Spinal cord (tissue), 10 donors: ENCODE results near the gene FLACC1. TPM values are rescaled to one million over a fixed set of nuclear protein-coding genes. Genes with fewer than 3 reads are reported as not detected.

ENCODE experiments used
- DNase-seq, 6 donors: peaks; one replicate each; pipeline versions ENCODE4 v3.0.0 to v3.0.0-alpha.2; 2013 to 2015; ENCODE audit warnings: low spot score in 6 of 6, low read depth in 4 of 6
- H3K27ac ChIP-seq: one replicate; pipeline ENCODE4 v1.5.1; 2013; ENCODE audit warnings: low read depth, low read length, control low read depth
- H3K27me3 ChIP-seq: one replicate; pipeline ENCODE4 v1.6.1; 2013; ENCODE audit warnings: low read length; ENCODE audit not compliant: control insufficient read depth, insufficient read depth
- H3K36me3 ChIP-seq: one replicate; pipeline ENCODE4 v1.6.1; 2013; ENCODE audit warnings: low read length; ENCODE audit not compliant: control insufficient read depth, insufficient read depth
- H3K4me1 ChIP-seq: one replicate; pipeline ENCODE4 v1.6.1; 2013; ENCODE audit warnings: low read length; ENCODE audit not compliant: control insufficient read depth, insufficient read depth
- H3K4me3 ChIP-seq: one replicate; pipeline ENCODE4 v1.5.1; 2013; ENCODE audit warnings: low read depth, low read length, control low read depth
- H3K9me3 ChIP-seq: one replicate; pipeline ENCODE4 v1.6.1; 2013; ENCODE audit warnings: low read length; ENCODE audit not compliant: control insufficient read depth, insufficient read depth
- WGBS: methylation state at CpG from one replicate; pipeline ENCODE4 v1.1.5; 2013; ENCODE audit warnings: missing lambda C conversion rate; ENCODE audit not compliant: insufficient coverage; 5-methylcytosine and 5-hydroxymethylcytosine counted together
- polyA plus RNA-seq, 2 donors: library from polyadenylated mRNA; unstranded; fragments of 120-200 nt; gene quantifications; one replicate each; pipeline ENCODE4 v1.2.1, GENCODE V29; 2013; ENCODE audit not compliant: insufficient read length in 2 of 2
- total RNA-seq, 2 donors: library from RNA; depleted of rRNA in 1 of 2; stranded (reverse); fragments of 120-200 nt in 1 of 2; fragments of >200 nt in 1 of 2; gene quantifications; one replicate each; pipeline versions ENCODE4 v1.2.3 to v1.2.4, GENCODE V29; 2013 to 2014
- donor health status: healthy.

FLACC1 gene
- total and polyA plus RNA-seq, 4 donors: 4.3 to 7.1 (median 5.0) TPM

DNA sequence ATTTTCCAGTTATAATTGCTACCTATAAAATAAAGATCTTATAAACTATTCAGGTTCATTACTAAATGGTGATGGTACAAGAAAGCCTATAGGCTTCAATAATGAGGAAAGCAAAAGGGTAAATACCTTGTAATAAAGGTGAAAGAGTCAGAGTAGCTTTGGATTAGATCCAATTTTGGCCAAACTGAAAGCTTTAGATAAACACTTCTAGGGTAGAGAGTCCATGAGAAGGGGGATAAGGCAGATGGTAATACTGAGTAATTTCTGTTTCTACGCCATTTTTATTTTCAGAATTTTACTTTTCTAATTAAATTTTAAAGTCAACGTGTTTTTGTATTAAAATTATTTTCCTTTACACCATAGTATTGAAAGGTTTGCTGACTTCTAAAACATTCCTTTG is 87.4 kb downstream of the FLACC1 start:
- H3K4me3 ChIP-seq: no peak overlapping the region
- no peaks in the 10 kb centered on the region for H3K9me3 ChIP-seq
- H3K27ac ChIP-seq: no peak overlapping the region
- no peak for DNase-seq
- H3K27me3 ChIP-seq: no peaks in the 10 kb centered on the region
- H3K36me3 ChIP-seq: no peaks in the 10 kb centered on the region
- no CpG with 5 or more reads among the region's 2 CpGs for WGBS
- H3K4me1 ChIP-seq: no peaks in the 10 kb centered on the region

GRCh38 chr2:201267278-201268030 is 89.7 kb downstream of the FLACC1 start:
- no peaks in the 10 kb centered on the region for H3K27me3 ChIP-seq
- no peak overlapping the region for H3K27ac ChIP-seq
- H3K9me3 ChIP-seq: no peaks in the 10 kb centered on the region
- 94% methylated on average over 6 of the region's 12 CpGs for WGBS
- no peak for DNase-seq
- H3K4me3 ChIP-seq: no peak overlapping the region
- no peaks in the 10 kb centered on the region for H3K4me1 ChIP-seq
- H3K36me3 ChIP-seq: no peaks in the 10 kb centered on the region

- no peak for DNase-seq
- Histone ChIP-seq H3K4me1 (no peaks in the 10 kb centered on the region), H3K4me3 (no peak overlapping the region), H3K9me3 (no peaks in the 10 kb centered on the region), H3K27ac (no peak overlapping the region), H3K27me3 (no peaks in the 10 kb centered on the region), H3K36me3 (no peaks in the 10 kb centered on the region)
- no CpG with 5 or more reads among the region's 2 CpGs for WGBS
Observed at GRCh38 chr2:201266629-201267028, 90.5 kb downstream of the FLACC1 start.

GRCh38 chr2:201264472-201265173 is 92.5 kb downstream of the FLACC1 start:
- WGBS: 100% methylated on average over 1 of the region's 7 CpGs
- H3K4me3 ChIP-seq: no peak overlapping the region
- H3K27me3 ChIP-seq: no peaks in the 10 kb centered on the region
- no peak overlapping the region for H3K27ac ChIP-seq
- no peaks in the 10 kb centered on the region for H3K4me1 ChIP-seq
- no peaks in the 10 kb centered on the region for H3K36me3 ChIP-seq
- H3K9me3 ChIP-seq: no peaks in the 10 kb centered on the region
- DNase-seq: no peak

DNA sequence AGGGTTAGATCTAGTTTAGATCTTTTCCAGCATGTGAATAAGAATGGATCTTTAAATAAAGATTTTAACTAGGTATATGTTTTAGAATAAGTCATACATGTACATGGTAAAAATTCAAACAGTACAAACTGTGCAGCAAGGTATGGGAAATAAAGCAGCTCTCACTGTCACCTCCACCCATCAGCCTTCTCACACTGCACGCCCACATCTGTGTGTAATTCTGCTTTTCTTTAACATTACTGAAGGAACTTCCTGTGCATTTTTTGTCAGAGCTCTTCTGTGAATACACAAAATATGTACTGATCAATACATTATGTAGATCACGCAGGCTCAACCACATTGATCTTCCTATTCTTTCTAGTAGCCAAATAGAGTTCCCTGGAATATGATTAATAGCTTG is 93.4 kb downstream of the FLACC1 start:
- Histone ChIP-seq H3K36me3 (no peaks in the 10 kb centered on the region), H3K9me3 (no peaks in the 10 kb centered on the region), H3K27me3 (no peaks in the 10 kb centered on the region), H3K4me1 (no peaks in the 10 kb centered on the region), H3K4me3 (no peak overlapping the region), H3K27ac (no peak overlapping the region)
- DNase-seq: no peak
- 86% methylated on average over 1 of the region's 2 CpGs for WGBS

DNA sequence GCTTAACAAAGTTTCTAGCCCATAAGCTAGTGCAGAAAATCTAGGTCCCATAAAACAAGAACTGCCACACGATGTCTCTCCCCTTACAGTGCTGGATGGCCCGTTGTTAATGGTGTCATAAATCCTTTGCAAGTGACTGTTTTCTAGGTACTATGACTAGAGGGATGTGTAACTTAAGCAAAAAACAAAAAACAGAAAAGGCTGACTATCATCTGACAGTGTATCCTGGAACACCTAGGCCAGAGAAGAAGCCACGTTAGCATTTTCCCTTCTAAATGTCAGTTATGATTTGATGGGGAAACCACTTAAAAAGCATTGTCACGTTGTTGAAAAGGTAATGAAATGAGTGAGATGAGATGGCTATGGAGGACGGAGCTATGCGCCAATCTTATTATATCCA is 94.4 kb downstream of the FLACC1 start:
- H3K27me3 ChIP-seq: no peaks in the 10 kb centered on the region
- DNase-seq: no peak
- H3K36me3 ChIP-seq: no peaks in the 10 kb centered on the region
- no CpG with 5 or more reads among the region's 6 CpGs for WGBS
- peaks cover 7% of the 10 kb centered on the region for H3K4me1 ChIP-seq
- H3K27ac ChIP-seq: no peak overlapping the region
- H3K9me3 ChIP-seq: no peaks in the 10 kb centered on the region
- H3K4me3 ChIP-seq: no peak overlapping the region

DNA sequence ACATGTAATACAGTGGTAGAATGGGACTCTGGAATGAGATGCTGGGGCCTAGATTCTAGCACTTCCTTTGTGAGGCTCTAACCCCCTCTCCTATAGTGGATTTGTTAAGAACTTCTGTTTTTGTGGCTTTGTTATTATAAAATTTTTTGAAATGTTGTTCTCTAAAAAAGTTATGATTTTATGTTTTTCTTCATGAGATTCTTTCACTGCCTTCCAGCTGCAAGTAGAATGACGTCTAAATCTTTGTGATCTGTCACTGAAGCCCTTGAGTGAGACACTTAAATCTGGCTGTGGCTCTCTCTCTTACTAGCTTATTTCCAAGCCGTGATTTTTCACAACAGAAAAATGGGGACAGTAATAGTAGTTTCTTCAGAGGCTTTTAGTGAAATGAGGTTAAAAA is 95.2 kb downstream of the FLACC1 start:
- no CpG with 5 or more reads among the region's 2 CpGs for WGBS
- Histone ChIP-seq H3K36me3 (no peaks in the 10 kb centered on the region), H3K4me3 (no peak overlapping the region), H3K27ac (no peak overlapping the region), H3K4me1 (peaks cover 7% of the 10 kb centered on the region), H3K27me3 (no peaks in the 10 kb centered on the region), H3K9me3 (no peaks in the 10 kb centered on the region)
- no peak for DNase-seq

- H3K36me3 ChIP-seq: no peaks in the 10 kb centered on the region
- H3K27ac ChIP-seq: no peak overlapping the region
- no peak overlapping the region for H3K4me3 ChIP-seq
- H3K9me3 ChIP-seq: no peaks in the 10 kb centered on the region
- no peak for DNase-seq
- 88% methylated on average over 9 of the region's 9 CpGs for WGBS
- no peaks in the 10 kb centered on the region for H3K27me3 ChIP-seq
- H3K4me1 ChIP-seq: peaks cover 7% of the 10 kb centered on the region
Observed at GRCh38 chr2:201261471-201261870, 95.7 kb downstream of the FLACC1 start.

- Histone ChIP-seq H3K4me3 (no peak within 1 kb of the TSS), H3K27me3 (no peaks in the 10 kb centered on the region), H3K36me3 (no peaks in the 10 kb centered on the region), H3K27ac (no peak within 1 kb of the TSS), H3K9me3 (no peaks in the 10 kb centered on the region), H3K4me1 (peaks cover 7% of the 10 kb centered on the region)
- WGBS: 96% methylated on average over 10 of the region's 10 CpGs
- DNase-seq: no peak
Observed at GRCh38 chr2:201260302-201260800, 96.8 kb downstream of the FLACC1 start, which contains the start of gene CASP8. Gene CASP8, plus strand, starts transcription at chr2:201260536. Its CDS starts 5,951 bp downstream, at chr2:201266487.
